ENCODE results near the gene SMAD4.
A peak's percentile ranks its signal among the peaks of the same experiment; 100 is the strongest.

SMAD4 gene

DNA sequence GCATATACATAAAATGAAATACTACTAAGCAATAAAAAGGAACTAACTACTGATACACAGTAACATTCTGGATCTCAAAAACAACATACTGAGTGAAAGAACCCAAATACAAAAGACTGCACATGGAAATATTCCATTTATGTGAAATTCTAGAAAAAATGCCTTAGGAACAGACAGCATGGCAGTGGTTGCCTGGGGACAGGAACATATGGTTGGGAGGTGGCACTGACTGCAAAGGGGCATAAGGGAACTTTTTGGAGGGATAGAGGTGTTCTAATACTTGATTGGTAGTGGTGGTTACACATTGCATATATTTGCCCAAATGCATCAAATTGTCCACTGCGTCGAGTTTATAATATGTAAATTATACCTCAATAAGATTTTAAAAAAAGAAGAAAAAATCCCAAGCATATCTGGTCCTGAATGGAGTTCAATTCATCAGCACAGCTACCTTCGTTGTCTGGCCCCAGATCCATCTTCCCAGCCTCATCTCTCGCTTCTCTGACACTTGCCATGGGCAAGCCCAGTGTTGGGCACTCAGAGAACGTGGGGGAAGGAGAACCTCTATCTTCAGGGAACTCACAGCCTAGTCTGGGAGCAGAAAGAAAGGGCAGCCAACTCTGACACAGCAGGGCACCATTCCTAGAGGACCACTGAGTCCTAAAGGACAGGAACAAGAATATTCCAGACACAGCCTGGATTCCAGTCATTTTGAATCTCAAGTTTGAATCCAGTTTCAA lies 8.6 kb upstream of the SMAD4 start:
- no peak for DNase-seq

DNA sequence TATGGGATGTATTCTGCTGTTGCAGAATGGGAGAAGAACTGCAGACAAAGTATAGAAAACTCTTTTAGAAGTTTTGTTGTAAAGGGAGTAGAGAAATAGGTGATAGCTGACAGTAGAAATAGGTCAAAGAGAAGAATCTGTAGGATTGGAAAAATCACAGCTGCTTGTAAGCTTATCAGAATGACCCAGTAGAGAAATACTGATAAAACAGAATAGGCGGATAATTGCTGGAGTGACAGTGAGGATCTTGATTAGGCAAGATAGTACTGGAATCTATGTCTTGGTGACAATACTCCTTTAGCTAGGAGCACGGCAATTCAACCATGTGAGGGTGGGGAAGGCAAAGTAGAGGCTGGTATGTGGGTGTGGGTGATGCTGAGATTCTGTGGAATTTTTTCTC lies 4.5 kb upstream of the SMAD4 start:
- DNase-seq: no peak

DNA sequence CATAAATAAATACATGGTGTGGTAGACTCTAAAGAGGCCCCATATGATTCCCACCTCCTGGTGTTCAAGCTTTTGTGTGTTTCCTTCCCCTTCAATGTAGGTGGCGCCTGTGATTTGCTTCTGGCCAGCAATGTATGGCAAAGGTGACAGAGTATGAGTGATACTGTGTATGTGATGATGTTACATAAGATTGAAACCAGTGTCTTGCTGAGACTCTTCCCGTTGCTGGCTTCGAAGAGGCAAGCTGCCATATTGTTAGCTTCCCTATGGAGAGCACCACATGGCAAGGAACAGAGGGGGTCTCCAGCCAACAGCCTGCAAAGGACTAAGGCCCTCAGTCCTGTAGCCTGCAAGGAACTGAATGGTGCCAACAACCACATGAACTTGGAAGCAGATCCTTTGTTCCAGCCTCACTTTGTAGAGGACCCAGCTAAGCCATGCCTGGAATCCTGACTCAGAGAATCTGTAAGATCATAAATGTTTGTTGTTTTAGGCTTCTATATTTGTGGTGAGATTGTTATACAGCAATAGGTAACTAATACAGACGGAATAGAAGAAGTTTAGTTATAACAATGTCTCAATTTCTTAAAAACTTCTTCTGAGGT lies 1.7 kb upstream of the SMAD4 start:
- peak; percentile 19 for DNase-seq

DNA sequence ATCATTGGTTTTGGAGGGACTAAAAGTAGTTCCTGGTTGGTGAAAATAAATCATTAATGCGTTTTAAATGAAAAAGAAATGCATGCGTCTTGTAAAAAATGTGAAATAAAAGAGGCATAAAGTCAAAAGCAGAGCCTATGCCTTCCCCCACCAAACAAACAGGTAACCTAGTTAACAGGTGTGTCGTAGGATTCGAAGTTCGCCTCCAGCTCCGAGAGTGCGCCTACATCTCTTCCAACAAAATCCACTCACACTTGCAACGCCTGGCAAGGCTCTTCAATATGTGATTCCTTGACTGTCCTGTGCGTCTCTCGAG lies 677 bp upstream of the SMAD4 start:
- DNase-seq: peak; percentile 37

DNA sequence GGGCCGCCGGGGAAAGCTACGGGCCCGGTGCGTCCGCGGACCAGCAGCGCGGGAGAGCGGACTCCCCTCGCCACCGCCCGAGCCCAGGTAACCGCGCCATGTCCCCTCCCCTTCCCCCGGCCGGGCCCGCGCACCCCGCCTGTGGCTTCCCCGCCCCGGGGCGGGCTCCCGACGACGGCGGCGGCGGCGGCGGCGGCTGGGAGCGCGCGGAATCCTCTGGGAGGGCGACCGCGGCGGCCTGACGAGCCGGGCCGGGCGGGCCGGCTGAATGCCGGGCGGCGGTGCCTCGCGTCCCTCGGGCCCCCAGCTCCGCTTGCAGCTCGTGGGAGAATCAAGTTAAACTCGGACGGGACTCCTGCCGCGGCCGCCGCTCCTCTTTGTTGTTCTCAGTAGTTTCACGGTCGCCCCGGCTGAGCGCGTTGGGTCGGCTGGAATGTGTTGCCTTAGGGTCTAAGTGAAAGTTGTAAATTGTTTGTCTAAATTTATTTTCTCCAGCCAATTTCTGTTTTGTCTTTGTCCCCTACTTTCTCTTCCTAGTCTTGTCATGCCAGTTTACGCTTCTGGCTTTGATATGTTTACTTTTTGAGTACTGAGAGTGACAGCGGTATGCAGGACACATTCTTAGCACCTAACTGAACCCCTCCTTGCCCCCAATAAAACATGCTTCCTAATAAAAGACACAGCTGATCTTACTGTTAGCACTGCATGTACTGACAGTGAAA lies 685 bp downstream of the SMAD4 start:
- DNase-seq: peak; percentile 53

DNA sequence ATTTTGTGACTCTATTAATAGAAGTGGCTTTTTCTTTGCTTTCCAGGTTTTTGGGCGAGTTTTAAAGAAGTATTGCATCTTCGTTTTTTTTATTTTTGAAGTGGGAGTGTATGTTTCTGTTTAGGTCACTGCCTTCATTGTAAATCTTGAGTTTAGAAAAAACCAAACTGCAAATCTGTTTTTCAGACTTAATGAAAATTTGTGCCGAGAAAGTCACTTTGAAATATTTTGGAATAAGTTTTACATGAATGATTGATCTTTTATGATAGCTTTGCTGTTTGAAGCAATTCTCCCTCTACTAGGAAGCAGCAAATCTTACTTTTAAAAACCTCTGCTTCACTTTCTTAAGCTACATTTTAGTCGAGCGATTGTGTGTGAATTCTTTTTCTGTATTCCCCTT lies 2.2 kb downstream of the SMAD4 start:
- DNase-seq: no peak

DNA sequence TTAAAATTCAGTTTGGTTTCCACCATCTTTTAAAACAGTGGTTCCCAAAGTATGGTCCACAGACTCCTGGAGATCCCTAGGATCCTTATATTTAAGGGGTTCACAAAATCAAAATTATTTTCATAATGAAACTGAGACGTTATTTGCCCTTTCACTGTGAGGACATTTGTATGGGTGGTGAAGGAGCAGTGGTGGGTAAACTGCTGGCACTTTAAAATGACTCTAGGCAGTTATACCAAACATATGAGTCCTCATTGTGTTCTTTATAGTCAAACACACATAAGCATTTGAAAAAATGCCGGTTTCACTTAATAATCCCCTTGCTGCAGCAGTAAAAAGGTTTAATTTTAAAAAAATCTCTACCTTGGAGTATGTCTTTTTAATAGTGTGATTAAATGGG lies 7.2 kb downstream of the SMAD4 start:
- DNase-seq: no peak

DNA sequence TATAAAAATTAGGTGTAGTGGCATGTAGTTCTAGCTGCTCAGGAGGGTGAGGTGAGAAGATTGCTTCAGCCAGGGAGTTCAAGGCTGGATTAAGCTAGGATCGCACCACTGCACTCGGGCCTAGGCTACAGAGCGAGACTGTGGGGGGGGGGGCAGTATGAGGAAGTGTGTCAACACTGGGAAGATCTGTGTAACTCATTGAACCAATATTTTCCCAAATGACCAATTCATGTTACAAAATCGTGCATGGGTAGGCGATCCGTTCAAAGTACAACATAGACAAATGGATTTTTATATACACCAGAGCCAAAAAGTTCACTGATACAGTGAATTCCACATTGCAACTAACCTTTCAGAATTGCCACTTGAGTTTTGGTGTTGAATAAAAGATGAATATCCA lies 8.1 kb downstream of the SMAD4 start:
- DNase-seq: no peak

DNA sequence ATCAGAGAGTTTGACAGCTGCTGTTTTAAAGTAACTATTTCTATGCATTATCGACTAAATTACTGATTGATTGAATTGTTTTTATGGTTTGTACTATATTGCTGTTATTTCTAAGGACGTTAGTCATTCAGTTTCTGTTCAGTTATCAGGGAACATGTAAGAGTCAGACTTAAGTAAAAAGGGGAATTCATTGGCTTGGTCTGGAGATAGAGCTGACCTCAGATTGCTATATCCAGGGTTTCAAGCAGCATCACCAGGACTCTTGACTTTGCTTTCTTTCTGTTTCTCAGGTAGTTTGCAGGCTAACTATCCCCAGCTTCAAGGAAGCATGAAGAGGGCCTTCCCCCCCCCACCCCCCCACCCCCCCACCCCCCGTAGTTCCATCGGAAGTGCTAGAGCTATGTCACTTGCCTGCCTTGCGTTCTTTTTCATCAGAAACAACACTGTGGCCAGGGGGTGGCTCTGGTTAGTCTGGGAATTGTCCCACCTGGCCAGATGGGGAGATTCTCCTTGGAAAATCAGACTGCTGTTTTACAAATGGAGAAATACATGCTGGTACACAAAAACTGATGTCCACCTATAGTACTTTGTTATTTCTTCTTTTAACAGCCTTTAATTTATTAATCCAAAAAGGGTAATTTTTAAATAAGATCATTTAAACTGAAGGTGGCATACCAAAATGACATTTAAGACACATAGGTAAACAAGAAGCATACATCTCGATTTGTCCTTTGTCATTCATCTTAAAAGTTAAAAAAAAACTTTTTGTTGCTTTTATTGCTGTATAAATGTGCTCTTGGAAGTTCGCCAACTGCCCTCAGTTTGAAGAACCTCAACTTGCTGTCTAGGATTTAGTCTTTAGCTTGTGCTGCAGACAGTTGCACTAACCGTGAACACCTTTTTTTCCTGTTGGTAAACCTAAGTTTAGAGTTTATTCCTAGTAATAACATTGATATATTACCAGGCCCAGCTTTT lies 9.4 kb downstream of the SMAD4 start:
- no peak for DNase-seq

DNA sequence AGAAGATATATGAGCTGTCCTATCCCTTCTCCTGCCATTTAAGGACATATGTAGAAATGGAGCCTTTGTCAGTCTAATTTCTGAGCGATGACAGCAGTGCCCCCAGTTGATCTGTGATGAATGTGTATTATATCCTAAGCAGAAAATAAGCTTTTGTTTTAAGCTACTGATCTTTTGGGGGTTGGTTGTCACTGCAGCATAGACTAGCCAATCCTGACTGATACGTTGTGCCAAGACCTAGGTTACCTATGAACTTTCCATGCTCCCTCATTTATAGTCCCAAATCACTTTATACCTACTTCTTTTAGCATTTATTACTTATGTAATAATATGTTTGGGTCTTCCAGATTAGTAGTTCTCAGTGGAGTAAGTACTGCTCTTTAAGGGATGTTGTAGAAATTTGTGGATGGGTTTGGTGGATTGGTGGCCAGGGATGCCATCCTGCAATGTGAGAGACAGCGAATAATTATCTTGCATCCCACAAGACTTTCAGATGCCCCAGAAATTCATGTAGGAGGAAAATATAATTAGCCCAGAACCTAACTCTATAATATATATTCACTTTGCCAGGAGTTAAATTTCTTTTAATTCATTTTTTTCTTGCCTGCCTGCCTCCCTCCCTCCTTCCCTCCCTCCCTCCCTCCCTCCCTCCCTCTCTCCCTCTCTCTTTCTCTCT lies 11.8 kb downstream of the SMAD4 start:
- no peak for DNase-seq

DNA sequence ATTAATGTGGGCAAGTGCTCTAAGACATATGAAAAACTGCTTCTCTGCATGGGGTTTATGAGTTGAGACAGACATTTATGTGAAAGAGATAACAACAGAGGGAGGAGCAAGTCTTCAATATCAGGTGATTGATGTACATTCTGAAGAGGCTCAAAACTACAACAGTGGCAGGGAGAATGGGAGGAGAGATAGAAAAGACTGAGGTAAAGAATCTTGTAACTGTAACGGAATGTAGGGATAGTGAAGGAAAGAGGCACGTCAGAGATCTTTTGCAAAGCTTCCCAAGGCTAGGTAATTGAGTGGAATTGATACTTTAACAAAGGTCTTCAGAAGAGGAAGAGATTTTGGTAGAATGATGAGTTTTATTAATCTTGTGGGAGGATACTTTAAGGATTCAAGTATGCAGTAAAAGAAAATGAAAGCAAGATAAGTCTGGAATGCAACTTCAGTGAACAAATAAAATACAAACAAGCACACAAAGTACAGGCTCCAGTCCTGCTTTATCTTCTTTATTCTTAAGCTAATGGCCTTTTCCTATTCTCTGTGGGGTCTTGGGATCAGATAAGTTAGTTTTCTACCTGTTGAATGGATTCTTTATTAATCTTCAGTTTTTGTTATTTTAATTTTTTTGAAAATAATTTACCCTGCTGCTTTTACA lies 15.0 kb downstream of the SMAD4 start:
- no peak for DNase-seq

DNA sequence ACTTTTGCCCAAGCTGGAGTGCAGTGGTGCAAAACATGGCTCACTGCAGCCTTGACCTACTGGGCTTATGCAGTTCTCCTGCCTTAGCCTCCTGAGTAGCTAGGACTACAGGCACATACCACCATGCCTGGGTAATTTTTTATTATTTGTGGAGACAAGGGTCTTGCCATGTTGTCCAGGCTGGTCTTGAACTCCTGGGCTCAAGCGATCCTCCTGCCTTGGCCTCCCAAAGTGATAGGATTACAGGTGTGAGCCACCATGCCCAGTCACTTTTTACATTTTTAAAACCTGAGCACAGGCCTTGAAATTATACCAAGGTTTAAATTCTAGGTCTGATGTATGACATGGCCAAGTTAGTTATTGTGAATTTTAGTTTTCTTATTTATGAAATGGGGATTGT lies 18.2 kb downstream of the SMAD4 start:
- no peak for DNase-seq

DNA sequence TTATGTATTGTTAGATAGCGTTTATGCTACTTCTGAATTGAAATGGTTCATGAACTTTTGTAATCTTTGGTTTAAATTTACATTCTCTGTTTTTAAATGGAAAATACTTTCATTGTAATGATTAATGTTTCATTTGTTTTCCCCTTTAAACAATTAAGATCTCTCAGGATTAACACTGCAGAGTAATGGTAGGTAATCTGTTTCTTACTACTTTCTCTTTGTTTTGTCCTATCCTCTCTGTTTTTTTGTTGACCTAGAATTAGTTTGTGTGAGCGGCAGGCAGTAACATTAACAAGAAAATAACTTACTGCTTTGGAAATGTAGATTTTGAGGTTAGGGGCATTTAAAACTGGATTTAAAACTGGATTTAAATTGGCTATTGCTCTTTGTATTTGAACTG lies 19.1 kb downstream of the SMAD4 start:
- no peak for DNase-seq

DNA sequence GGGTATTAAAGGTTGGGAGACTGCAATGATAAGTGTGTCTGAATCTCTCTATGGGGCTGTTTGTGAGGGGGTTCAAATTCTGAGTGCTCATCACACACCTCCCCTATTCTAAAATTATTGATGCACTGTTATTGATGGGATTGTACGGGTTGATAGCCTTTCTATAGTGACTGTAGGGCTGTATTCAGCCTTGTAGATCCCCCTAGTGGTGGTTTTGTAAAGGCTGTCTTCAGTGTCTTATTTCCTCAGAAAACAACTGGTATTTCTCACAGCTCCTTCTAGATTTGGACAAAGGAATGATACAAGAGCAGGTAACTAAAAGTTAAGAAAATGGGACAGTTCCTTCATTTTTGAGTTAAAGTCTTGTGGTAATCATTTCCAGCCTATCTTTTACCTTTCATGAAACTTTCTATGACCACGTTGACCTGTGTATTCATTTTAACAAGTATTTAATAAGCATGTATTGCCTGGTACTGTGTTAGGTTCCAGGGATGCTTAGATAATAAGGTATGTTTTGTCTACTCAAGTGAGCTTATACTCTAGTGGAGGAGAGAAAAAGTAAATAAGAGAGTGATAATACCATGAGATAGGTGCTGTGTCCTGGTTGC lies 21.2 kb downstream of the SMAD4 start:
- peak; percentile 50 for DNase-seq

DNA sequence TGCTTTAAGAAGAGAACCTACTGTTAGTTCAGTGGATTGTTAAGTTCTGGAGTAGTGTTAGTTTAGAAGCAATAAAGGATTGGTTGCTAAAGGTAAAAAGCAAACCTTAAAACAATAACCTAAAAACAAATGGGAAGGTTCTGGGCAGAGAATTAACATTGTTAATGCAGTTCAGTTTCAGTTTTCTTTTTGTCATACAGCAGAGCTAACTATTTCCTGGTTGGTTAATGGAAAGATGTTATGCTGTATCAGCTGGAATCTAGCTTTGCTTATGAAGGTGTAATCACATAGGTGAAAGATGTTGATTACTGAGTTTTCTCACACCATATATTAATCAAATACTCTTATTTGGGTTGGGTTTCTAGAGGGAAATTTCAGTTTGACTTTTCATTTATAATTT lies 23.8 kb downstream of the SMAD4 start:
- no peak for DNase-seq

DNA sequence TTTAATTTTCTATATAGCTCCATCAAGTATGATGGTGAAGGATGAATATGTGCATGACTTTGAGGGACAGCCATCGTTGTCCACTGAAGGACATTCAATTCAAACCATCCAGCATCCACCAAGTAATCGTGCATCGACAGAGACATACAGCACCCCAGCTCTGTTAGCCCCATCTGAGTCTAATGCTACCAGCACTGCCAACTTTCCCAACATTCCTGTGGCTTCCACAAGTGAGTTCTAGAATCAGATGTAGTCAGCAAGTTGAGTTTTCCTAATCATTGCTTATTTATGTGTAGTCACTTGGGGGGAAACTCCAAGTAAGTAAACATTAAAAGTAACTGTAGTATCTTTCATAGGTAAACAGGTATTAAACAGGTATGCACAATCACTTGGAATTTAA lies 24.8 kb downstream of the SMAD4 start:
- DNase-seq: peak; percentile 58

DNA sequence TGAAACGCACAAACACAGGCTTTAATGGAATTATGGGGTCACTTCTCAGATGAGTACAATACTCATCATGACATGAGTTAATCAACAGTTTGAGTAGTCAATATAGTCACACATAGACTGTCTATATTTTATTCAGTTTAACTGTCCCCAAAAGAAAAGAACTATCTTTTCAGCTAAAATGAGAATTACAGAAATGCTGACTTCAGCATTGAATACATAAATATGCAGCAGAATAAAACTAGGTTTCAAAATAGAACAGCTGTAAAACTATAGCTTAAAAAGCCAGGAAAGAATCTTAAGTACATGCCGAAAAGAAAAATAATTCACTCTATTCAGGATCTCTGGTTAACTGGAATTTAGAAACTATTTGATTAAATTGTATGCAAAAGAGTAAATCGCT lies 30.0 kb downstream of the SMAD4 start:
- DNase-seq: no peak

DNA sequence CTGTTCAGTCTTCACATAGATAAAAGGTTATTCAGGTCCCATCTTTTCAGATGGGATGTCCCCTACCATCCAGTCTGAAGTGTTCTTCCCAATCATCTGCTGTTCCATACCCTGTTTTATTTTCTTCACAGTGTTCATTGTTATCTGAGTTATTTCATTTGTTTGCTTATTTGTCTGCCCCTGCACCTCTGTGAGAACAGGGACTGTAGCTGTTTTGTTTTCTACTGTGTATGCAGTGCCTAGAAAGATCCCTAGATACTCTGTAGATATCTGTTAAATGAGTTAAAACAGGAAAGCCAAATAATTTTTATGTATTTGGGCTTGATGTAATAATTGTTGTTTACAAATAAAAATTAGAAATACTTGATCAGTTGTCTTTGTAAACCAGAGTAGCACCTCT lies 34.2 kb downstream of the SMAD4 start:
- no peak for DNase-seq

DNA sequence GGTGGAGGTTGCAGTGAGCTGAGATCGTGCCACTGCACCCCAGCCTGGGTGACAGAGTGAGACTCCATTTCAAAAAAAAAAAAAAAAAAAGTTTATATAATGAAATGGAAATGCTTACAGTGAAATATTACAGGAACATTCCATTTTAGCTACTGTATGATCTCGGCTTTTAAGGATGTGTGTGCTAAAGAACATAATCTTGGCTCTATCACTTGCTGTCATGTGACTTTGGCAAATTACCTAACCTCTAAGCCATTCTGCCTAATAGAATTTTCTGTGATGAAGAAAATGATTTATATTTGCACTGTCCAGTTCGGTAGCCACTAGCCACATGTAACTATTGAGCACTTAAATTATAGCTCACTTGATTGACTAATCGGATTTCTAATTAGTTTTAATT lies 36.3 kb downstream of the SMAD4 start:
- DNase-seq: peak; percentile 67

DNA sequence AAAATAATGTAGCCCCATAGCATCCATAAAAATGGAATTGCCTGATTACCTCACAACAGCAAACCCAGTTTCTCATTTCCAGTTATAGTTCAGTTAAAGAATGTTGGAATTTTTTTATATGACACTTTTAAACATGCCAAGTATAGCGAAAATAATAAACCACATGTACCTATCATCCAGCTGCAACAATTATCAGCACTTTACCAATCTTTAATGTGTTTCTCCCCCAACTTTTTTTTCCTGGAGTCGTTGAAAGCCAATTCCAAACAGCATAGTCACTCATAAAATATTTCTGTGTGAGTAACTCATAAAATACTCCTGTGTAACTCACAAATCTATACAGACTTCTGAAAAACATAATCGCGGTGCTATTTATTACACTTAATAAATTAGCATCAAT lies 38.1 kb downstream of the SMAD4 start:
- DNase-seq: peak; percentile 89

DNA sequence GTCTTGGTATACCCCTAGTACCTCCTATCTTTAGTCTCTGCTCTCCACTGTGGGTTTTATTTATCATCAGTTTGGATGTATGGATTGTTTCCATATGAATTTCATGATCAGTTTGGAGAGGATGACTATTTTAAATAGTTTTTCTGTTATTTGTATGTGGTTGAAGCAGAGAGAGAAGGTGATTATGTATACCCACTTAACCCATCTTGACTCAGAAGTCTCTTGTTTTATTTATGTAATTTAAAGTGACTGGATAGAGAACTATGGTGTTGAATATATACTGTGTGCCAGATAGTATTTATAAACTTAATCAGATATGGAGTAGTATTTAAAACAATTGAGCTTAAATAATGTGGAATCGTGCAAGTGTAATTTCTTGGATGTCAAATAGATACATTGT lies 39.9 kb downstream of the SMAD4 start:
- peak; percentile 29 for DNase-seq

DNA sequence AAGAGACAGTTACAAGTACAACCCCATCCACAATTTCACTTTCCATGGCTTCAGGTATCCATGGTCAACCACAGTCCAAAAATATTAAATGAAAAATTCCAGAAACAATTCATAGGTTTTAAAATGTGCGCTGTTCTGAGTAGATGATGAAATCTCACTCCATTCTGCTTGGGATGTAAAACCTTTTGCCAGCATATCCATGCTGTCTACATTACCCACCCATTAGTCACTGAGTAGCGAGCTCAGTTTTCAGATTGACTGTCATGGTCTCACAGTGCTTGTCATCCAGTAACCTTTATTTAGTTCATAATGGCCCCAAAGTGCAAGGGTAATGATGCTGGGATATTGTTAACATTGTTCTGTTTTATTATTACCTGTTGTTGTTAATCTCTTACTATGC lies 40.5 kb downstream of the SMAD4 start:
- DNase-seq: peak; percentile 94
